ENCODE measurements around the gene DNAJC7. TPM values are rescaled to one million over a fixed set of nuclear protein-coding genes. Genes with fewer than 3 reads are reported as not detected.
A peak's percentile ranks its signal among the peaks of the same experiment; 100 is the strongest.
"Not testable (repeated sequence)": the region's sequence is repeated elsewhere in the genome, so short reads cannot be mapped to it uniquely, and the experiment has no call there.

Gene DNAJC7
- total RNA-seq, 1 donor from 2014 or later, result 107 TPM

DNA sequence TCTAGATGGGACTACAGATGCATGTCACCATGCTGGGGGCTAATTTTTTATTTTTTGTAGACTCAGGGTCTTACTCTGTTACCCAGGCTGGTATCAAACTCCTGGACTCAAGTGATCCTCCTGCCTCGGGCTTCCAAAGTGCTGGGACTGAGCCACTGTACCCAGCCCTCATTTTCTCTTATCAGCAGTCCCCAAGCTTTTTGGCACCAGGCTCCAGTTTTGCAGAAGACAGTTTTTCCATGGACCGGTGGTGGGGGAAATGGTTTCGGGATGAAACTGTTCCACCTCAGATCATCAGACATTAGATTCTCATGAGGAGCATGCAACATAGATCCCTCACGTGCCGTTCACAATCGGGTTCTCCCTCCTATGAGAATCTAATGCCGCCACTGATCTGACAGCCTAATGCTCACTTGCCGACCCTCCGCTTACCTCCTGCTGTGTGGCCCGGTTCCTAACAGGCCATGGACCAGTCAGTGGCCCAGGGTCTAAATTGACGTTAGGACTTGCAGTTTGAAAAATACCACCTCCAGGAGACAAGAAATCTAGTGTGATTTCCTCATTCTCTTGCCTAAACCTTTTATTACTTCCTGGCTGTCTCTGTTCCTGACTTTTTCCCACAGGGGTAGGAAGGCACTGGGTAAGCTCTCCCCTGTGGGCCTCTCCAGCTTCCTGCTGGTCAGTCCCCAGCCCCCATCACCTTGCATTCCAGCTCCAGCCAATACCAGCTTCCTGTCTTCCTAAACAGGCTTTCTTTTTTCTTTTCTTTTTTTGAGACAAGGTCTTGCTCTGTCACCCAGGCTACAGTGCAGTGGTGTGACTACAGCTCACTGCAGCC, 60.0 kb downstream of the DNAJC7 start:
- DNase-seq (ENCODE audit: low read depth), result peak; percentile 65

GRCh38 chr17:41956522-41956921, 60.7 kb downstream of the DNAJC7 start:
- no peak for DNase-seq (ENCODE audit: low read depth)

DNA sequence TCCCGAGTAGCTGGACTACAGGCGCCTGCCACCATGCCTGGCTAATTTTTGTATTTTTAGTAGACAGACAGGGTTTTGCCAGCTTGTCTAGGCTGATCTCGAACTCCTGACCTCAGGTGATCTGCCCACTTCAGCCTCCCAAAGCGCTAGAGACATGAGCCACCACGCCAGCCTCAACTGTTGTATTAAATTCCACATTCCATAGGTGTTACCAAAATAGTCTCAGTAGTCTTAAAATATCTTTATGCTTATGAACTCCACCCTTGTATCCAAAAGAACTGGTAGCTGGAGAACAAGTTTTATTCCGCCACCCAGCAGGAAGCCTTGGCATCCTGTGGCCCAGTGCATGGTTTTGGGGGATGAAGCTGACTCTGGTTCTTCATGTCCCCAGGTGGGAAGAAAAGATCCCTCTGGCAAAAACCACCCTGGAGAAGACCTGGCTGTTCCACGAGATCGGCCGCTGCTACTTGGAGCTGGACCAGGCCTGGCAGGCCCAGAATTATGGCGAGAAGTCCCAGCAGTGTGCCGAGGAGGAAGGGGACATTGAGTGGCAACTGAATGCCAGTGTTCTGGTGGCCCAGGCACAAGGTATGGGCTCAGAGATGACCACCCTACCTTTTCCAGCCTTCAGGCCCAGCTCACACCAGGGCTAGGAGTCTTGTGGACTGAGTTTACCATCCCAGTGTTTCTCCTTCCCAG, 68.3 kb downstream of the DNAJC7 start:
- no peak for DNase-seq (ENCODE audit: low read depth)

- no peak for DNase-seq (ENCODE audit: low read depth)
These were observed 72.3 kb downstream of the DNAJC7 start for GRCh38 chr17:41944943-41945342.

GRCh38 chr17:41943492-41943891, 73.7 kb downstream of the DNAJC7 start:
- DNase-seq (ENCODE audit: low read depth), result no peak

GRCh38 chr17:41942626-41943373, 74.4 kb downstream of the DNAJC7 start:
- no peak for DNase-seq (ENCODE audit: low read depth)

DNA sequence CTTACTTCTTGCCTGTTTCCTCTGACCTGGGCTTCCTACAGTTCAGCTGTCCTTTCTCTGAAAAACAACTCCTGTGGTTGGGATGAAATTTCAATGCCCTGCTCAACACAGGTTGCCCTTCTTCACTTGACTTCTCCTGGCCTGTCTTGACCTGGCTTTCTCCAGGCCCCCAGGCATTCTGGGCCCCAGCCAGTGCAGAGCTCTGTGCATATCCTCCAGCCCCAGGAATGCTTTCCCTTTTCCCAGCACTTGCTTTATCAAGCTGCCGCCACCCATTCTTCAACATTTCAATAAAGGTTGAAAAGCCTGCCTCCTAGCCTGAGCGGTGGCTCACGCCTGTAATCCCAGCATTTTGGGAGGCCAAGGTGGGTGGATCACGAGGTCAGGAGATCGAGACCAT, 76.1 kb downstream of the DNAJC7 start:
- no peak for DNase-seq (ENCODE audit: low read depth)

DNA sequence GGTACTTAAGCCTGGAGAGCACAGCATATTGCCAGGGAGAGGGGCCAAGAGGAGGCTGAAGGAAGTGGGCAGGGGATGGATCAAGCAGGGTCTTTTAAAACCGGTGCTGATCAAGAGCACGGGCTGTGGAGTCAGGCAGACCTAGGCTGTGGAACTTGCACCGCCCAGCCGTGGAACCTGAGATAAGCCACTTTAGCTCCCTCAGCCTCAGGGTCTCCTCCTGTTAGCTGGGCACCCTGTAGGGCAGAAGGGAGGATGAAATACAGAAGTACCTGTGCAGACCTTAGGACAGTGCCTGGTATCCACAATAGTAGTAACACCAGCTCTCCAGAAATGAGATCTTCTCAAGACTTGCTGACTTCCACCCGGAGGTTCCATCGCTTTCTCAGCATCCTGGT, 77.5 kb downstream of the DNAJC7 start:
- no peak for DNase-seq (ENCODE audit: low read depth)

- DNase-seq (ENCODE audit: low read depth), result no peak
These were observed 78.1 kb downstream of the DNAJC7 start for GRCh38 chr17:41939044-41939692.

GRCh38 chr17:41937970-41938954, 79.0 kb downstream of the DNAJC7 start:
- DNase-seq (ENCODE audit: low read depth), result no peak

GRCh38 chr17:41935641-41936040, 81.6 kb downstream of the DNAJC7 start:
- no peak for DNase-seq (ENCODE audit: low read depth)

GRCh38 chr17:41932816-41933389, 84.3 kb downstream of the DNAJC7 start:
- no peak for DNase-seq (ENCODE audit: low read depth)

DNA sequence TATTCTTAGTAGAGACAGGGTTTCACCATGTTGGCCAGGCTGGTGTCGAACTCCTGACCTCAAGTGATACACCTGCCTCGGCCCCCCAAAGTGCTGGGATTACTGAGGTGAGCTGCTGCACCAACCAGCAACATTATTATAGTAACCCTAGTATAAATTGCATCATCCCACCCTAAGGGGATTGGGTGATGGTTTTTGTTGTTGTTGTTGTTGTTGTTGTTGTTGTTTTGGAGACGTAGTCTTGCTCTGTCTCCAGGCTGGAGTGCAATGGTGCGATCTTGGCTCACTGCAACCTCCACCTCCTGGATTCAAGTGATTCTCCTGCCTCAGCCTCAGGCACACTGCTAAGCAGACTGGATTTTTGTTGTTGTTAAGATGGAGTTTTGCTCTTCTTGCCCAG, 85.5 kb downstream of the DNAJC7 start:
- DNase-seq (ENCODE audit: low read depth), result not testable (repeated sequence)

- not testable (repeated sequence) for DNase-seq (ENCODE audit: low read depth)
These were observed 86.4 kb downstream of the DNAJC7 start for GRCh38 chr17:41930833-41931156.

- peak; percentile 95 for DNase-seq (ENCODE audit: low read depth)
These were observed 87.0 kb downstream of the DNAJC7 start, which contains the start of gene ODAD4 for GRCh38 chr17:41930009-41930832. ODAD4 (plus strand) TSS chr17:41930617; CDS start chr17:41930724, 107 bp downstream.

DNA sequence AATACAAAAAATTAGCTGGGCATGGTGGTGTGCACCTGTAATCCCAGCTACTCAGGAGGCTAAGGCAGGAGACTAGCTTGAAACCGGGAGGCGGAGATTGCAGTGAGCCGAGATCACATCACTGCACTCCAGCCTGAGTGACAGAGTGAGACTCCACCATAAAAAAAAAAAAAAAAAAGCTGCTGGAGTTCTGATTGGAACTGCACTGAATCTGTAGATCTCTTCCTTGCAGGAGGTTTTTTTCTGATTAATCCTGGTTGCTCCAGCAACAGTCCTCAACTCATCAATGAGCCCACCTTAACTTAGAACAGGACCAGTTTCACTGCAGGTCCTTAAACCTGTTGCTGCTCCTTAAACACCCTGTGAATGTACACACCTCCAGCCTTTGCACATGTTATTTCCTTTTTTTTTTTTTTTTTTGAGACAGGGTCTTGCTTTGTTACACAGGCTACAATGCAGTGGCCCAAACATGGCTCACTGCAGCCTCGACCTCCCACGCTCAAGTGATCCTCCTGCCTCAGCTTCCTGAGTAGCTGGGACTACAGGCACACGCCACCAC, 88.5 kb downstream of the DNAJC7 start:
- DNase-seq (ENCODE audit: low read depth), result no peak
